IMR-90 (cell line): ENCODE data around the gene NEO1.

ENCODE experiments used
- BHLHE40 ChIP-seq: fragments of 150-350 bp; IDR thresholded peaks from 2 replicates; pipeline ENCODE4 v1.6.1; 2016; ENCODE audit warnings: mild to moderate bottlenecking, low read depth, low read length
- CEBPB ChIP-seq: IDR thresholded peaks from 2 replicates; pipeline ENCODE4 v1.6.1; 2012; ENCODE audit warnings: low read depth, low read length, improper control_type of control experiment
- CTCF ChIP-seq: conservative IDR thresholded peaks from 2 replicates; pipeline ENCODE4 v1.5.1; 2012; ENCODE audit warnings: mild to moderate bottlenecking, low read depth, low read length, improper control_type of control experiment
- ELK1 ChIP-seq: fragments of 150-350 bp; IDR thresholded peaks from 2 replicates; pipeline ENCODE4 v1.6.1; 2016; ENCODE audit warnings: low read depth, mild to moderate bottlenecking, low read length, moderate library complexity, borderline replicate concordance
- FOS ChIP-seq: fragments of 150-350 bp; IDR thresholded peaks from 2 replicates; pipeline ENCODE4 v1.6.1; 2016; ENCODE audit warnings: low read depth, low read length
- MAZ ChIP-seq: IDR thresholded peaks from 2 replicates; pipeline ENCODE4 v1.6.1; 2012; ENCODE audit warnings: low read depth, mild to moderate bottlenecking, low read length, improper control_type of control experiment, moderate library complexity, borderline replicate concordance
- MXI1 ChIP-seq: IDR thresholded peaks from 2 replicates; pipeline ENCODE4 v1.6.1; 2012; ENCODE audit warnings: low read depth, mild to moderate bottlenecking, low read length, moderate library complexity, borderline replicate concordance
- POLR2A ChIP-seq: IDR thresholded peaks from 2 replicates; pipeline ENCODE4 v1.6.1; 2012; ENCODE audit warnings: mild to moderate bottlenecking, low read depth, low read length
- RFX5 ChIP-seq: IDR thresholded peaks from 2 replicates; pipeline ENCODE4 v1.8.0; 2012; ENCODE audit warnings: low read depth, mild to moderate bottlenecking, low read length, moderate library complexity
- TF ChIP-seq, protein P1 (sequence below): fragments of 150-350 bp; IDR thresholded peaks from 2 replicates; pipeline ENCODE4 v1.6.1; 2017; ENCODE audit warnings: mild to moderate bottlenecking, antibody characterized with exemption, low read length, low read depth

GRCh38 chr15:73305331-73306211, 253.3 kb downstream of the NEO1 start:
- no peak for TF ChIP-seq BHLHE40
- peak; percentile 66 for TF ChIP-seq CTCF
- TF ChIP-seq POLR2A, result no peak
- TF ChIP-seq, protein P1, sequence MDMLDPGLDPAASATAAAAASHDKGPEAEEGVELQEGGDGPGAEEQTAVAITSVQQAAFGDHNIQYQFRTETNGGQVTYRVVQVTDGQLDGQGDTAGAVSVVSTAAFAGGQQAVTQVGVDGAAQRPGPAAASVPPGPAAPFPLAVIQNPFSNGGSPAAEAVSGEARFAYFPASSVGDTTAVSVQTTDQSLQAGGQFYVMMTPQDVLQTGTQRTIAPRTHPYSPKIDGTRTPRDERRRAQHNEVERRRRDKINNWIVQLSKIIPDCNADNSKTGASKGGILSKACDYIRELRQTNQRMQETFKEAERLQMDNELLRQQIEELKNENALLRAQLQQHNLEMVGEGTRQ, result no peak
- TF ChIP-seq MAZ, result no peak
- TF ChIP-seq RFX5, result no peak
- TF ChIP-seq MXI1, result no peak
- no peak for TF ChIP-seq FOS
- no peak for TF ChIP-seq CEBPB
- no peak for TF ChIP-seq ELK1
